Progenitor cell of endocrine pancreas (in vitro differentiated cells): ENCODE results near the gene RALB. TPM values are rescaled to one million over a fixed set of nuclear protein-coding genes. Genes with fewer than 3 reads are reported as not detected.

Source experiments
- DNase-seq: peaks from one replicate; pipeline ENCODE4 v3.0.0; 2021; ENCODE audit warnings: low spot score; ENCODE audit not compliant: unreplicated experiment
- H3K27ac Mint-ChIP-seq: 2 replicates; pipeline ENCODE4 v1.8.0; 2021; ENCODE audit warnings: mild to moderate bottlenecking, moderate library complexity, mixed read lengths
- H3K27me3 Mint-ChIP-seq: 2 replicates; pipeline ENCODE4 v1.8.0; 2021; ENCODE audit warnings: mixed read lengths
- H3K36me3 Mint-ChIP-seq: 2 replicates; pipeline ENCODE4 v1.8.0; 2022; ENCODE audit warnings: mixed read lengths; ENCODE audit not compliant: insufficient read depth
- H3K4me1 Mint-ChIP-seq: 2 replicates; pipeline ENCODE4 v1.8.0; 2021; ENCODE audit warnings: low read depth, mixed read lengths
- H3K4me3 Mint-ChIP-seq: 2 replicates; pipeline ENCODE4 v1.8.0; 2021; ENCODE audit warnings: low read depth, mild to moderate bottlenecking, moderate library complexity, mixed read lengths
- H3K9me3 Mint-ChIP-seq: 2 replicates; pipeline ENCODE4 v1.8.0; 2021; ENCODE audit warnings: low read depth, mixed read lengths
- total RNA-seq: library from RNA; stranded (reverse); gene quantifications from 2 replicates; pipeline ENCODE4 v1.2.1, GENCODE V29; 2021
- TF ChIP-seq, protein P1 (sequence below): fragments of 200-600 bp; sonication (generic); IDR thresholded peaks from one replicate; pipeline ENCODE4 v1.5.0; 2021; ENCODE audit warnings: antibody characterized with exemption, mild to moderate bottlenecking; ENCODE audit not compliant: unreplicated experiment

The RALB gene
- total RNA-seq, 1 donor from 2014 or later = 30.5 TPM

DNA sequence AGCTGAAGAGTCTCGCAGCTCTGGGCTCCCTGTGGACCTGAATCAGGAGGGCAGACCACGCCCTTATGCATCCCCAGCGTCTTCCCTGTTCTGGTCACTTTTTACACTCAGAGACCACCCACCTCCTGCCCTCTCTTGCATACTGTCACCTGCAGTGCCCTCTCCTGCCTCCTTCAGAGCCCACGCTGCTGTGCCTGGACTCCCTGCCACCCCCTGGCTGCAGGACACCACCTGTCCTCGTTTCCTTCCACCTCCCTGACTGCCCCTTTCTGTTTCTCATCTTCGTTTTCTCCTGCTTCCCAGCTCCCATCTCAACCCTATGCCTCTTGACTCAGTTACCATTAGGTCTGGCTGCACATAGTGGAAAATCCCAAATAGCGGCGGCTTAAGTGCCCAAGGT lies 84.1 kb downstream of the RALB start:
- TF ChIP-seq, protein P1, sequence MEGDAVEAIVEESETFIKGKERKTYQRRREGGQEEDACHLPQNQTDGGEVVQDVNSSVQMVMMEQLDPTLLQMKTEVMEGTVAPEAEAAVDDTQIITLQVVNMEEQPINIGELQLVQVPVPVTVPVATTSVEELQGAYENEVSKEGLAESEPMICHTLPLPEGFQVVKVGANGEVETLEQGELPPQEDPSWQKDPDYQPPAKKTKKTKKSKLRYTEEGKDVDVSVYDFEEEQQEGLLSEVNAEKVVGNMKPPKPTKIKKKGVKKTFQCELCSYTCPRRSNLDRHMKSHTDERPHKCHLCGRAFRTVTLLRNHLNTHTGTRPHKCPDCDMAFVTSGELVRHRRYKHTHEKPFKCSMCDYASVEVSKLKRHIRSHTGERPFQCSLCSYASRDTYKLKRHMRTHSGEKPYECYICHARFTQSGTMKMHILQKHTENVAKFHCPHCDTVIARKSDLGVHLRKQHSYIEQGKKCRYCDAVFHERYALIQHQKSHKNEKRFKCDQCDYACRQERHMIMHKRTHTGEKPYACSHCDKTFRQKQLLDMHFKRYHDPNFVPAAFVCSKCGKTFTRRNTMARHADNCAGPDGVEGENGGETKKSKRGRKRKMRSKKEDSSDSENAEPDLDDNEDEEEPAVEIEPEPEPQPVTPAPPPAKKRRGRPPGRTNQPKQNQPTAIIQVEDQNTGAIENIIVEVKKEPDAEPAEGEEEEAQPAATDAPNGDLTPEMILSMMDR = no peak
- Mint-ChIP-seq H3K4me3 (no peak overlapping the region), H3K9me3 (no peaks in the 10 kb centered on the region), H3K4me1 (no peaks in the 10 kb centered on the region), H3K27me3 (peaks cover 68% of the 10 kb centered on the region), H3K27ac (no peak overlapping the region), H3K36me3 (no peaks in the 10 kb centered on the region)
- DNase-seq = no peak

DNA sequence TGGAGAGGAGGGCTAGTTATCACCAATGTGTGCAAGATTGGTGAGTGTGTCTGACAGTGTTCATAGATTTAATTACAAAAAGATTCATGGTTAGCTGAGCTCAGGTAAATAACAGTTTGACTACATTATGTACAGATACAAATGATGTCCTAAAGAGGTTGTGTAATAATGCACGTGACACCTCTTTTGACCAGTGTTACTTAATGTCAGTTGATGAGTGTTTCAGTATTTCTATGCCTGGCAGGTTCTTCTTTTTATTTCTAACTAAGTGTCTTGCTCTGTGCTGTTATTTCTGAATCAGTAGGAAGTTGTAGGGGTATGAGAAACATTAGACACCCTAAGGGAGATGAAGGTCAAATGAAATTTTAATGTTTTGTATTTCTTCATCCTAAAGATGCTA lies 85.4 kb downstream of the RALB start:
- Mint-ChIP-seq H3K27ac (no peak overlapping the region), H3K4me3 (no peak overlapping the region), H3K9me3 (no peaks in the 10 kb centered on the region), H3K36me3 (no peaks in the 10 kb centered on the region), H3K27me3 (peaks cover 71% of the 10 kb centered on the region), H3K4me1 (no peaks in the 10 kb centered on the region)
- DNase-seq = no peak
- TF ChIP-seq, protein P1 = no peak

DNA sequence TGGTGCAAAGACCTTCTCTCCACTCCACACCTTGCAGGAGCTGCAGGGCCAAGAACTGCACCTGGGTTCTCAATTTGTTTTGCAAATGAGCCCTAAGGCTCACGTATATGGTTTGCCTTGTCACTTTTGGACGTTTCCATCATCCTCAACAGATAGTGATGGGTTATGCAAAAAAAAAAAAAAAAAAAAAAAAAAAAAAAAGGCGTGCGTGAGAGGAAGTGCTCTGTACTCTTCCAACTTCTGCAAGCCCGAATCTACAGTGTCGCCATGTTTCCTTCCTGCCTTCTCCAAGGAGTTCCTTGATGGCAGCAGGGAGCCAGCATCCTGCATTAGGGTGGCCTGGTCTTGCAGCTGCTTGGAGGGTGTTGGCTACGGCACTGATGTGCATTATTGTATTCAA lies 89.3 kb downstream of the RALB start:
- H3K4me1 Mint-ChIP-seq = peaks cover 2% of the 10 kb centered on the region
- no peaks in the 10 kb centered on the region for H3K9me3 Mint-ChIP-seq
- H3K27me3 Mint-ChIP-seq = peaks cover 61% of the 10 kb centered on the region
- no peak for DNase-seq
- TF ChIP-seq, protein P1 = no peak
- H3K27ac Mint-ChIP-seq = no peak overlapping the region
- no peak overlapping the region for H3K4me3 Mint-ChIP-seq
- no peaks in the 10 kb centered on the region for H3K36me3 Mint-ChIP-seq

DNA sequence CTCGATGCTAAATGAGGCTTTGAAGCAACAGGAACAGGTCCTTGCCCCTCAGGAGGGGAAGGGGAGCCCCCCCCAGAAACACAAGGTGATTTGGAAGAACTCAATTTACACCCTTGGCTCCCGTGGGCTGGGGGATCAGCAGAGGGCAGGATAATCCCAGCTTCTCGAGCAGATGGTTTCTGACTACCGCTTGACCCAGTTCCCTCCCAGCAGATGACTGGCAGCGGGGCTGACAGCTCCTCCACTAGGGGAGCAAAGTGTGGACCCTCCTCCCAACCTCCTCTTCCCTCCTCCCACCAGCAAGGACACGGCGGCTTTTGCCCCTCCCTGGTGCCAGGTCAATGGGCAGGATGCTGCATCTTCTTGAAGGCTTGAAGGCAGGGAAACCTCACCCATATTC lies 89.8 kb downstream of the RALB start:
- peaks cover 62% of the 10 kb centered on the region for H3K27me3 Mint-ChIP-seq
- H3K4me3 Mint-ChIP-seq = no peak overlapping the region
- no peaks in the 10 kb centered on the region for H3K36me3 Mint-ChIP-seq
- no peak overlapping the region for H3K27ac Mint-ChIP-seq
- H3K4me1 Mint-ChIP-seq = peaks cover 5% of the 10 kb centered on the region
- no peaks in the 10 kb centered on the region for H3K9me3 Mint-ChIP-seq
- TF ChIP-seq, protein P1 = no peak
- DNase-seq = no peak

GRCh38 chr2:120343100-120343432 lies 90.4 kb downstream of the RALB start:
- Mint-ChIP-seq H3K4me3 (no peak overlapping the region), H3K27ac (peak overlapping the region; percentile 82), H3K36me3 (no peaks in the 10 kb centered on the region), H3K27me3 (peaks cover 64% of the 10 kb centered on the region), H3K9me3 (no peaks in the 10 kb centered on the region), H3K4me1 (peaks cover 11% of the 10 kb centered on the region)
- DNase-seq = no peak
- TF ChIP-seq, protein P1 = no peak
